ENCODE measurements around the gene RAP2A.

Gene RAP2A

DNA sequence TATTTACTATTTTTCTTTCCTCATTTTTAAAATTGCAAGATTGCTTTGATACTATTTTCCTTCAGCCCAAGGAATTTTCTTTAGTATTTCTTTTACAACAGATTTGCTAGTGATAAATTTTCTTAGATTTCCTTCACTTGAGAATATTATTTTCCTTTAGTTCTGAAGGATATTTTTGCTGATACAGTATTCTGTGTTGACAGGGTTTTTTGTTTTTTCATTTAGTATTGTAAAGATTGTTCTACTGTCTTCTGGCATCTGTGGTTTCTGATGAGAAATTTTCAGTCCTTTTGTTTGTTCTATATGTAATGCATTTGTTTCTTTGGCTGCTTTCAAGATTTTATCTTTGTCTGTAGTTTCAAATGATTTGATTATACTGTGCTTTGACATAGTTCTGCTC lies 20.7 kb downstream of the RAP2A start:
- H3K27ac ChIP-seq: no peak overlapping the region
- no peak for TF ChIP-seq ZFX (IDR thresholded peaks at IDR 0.05)
- TF ChIP-seq, protein P1, sequence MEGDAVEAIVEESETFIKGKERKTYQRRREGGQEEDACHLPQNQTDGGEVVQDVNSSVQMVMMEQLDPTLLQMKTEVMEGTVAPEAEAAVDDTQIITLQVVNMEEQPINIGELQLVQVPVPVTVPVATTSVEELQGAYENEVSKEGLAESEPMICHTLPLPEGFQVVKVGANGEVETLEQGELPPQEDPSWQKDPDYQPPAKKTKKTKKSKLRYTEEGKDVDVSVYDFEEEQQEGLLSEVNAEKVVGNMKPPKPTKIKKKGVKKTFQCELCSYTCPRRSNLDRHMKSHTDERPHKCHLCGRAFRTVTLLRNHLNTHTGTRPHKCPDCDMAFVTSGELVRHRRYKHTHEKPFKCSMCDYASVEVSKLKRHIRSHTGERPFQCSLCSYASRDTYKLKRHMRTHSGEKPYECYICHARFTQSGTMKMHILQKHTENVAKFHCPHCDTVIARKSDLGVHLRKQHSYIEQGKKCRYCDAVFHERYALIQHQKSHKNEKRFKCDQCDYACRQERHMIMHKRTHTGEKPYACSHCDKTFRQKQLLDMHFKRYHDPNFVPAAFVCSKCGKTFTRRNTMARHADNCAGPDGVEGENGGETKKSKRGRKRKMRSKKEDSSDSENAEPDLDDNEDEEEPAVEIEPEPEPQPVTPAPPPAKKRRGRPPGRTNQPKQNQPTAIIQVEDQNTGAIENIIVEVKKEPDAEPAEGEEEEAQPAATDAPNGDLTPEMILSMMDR (conservative IDR thresholded peaks at IDR 0.05): no peak

DNA sequence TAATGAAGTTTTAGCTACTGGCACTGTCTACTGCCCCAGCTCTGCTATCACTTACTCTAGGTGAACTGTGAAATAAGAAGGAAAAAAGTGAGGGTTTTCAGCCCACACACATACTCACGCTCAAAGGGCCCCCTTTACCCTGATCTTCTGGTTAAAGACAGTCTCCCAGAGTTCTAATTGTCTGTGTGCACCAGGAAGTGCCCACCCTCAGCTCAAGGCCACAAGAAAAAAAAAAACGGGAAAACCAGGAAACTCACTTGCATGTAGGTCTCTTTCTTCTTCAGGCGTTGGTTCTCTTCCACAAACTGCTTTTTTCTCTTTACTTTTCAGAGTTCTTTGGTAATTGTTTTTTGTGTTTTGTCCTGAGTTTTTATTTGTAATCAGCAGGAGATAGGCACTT lies 22.1 kb downstream of the RAP2A start:
- no peak overlapping the region for H3K27ac ChIP-seq
- TF ChIP-seq, protein P1 (conservative IDR thresholded peaks at IDR 0.05): no peak
- TF ChIP-seq ZFX (IDR thresholded peaks at IDR 0.05): no peak

DNA sequence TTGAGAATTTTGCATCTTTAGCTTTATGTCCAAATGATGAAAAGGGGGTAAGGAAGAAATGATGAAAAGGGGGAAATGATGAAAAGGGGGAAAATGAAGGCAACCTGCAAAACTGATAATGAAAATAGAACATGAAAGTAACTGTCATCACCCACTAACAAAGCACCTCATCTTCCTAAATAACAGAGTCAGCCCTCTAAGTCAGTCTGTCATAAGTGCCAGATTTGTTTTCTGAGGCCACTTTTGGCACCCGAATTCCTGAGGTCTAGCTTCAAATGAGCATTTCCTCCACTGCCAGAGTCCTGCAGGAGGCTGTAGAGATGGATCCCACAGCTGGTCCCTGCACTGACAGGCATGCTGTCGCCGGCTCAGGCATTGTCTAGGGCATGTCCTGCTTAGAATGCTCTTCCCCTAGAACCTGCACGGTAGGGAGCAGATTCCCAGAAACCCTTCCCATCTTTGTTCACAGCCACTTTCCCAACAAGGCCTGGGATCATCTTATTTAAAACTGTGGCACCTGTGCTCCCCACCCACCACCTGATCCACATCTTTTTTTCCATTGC lies 25.3 kb downstream of the RAP2A start:
- TF ChIP-seq ZFX (IDR thresholded peaks at IDR 0.05): no peak
- TF ChIP-seq, protein P1 (conservative IDR thresholded peaks at IDR 0.05): no peak

DNA sequence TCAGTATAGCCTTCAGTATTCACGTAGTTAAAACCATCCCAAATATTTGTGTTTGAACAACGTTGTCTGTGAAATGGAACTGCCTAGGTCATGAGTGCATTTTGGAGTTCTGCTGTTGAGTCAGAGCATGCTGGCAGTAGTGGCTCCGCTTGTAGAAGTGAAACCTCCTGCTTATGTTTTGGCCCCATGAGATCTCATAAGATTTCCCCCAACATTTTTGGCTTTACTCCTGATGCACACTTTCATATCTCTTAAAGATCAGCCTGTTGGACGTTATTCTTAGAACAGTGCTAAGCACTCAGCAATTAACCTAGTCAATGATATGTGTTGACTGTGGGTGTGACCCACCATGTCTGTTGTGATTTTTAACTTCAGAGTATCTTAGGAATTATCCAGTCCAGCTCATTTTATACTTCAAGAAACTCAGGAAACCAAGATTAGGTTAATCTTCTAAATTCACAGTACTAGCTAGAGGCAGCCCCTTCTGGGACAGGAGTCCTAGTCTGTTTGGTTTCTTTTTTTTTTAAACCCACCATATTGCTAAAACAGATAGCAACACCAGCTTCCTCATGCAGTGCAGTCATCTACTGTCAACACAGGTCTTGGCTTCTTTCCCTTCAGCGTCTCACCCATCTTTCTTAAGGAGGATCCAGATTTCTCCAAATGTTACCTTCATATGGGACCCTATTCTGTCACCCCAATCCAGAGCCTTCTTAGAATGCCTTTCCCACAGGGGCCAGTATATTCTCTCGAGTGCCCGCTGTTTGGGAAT lies 26.2 kb downstream of the RAP2A start:
- TF ChIP-seq, protein P1 (conservative IDR thresholded peaks at IDR 0.05): no peak
- no peak for TF ChIP-seq ZFX (IDR thresholded peaks at IDR 0.05)
- no peak overlapping the region for H3K27ac ChIP-seq

More for the DNA sequence above, 25.3 kb downstream of the RAP2A start:
- H3K27ac ChIP-seq: no peak overlapping the region

DNA sequence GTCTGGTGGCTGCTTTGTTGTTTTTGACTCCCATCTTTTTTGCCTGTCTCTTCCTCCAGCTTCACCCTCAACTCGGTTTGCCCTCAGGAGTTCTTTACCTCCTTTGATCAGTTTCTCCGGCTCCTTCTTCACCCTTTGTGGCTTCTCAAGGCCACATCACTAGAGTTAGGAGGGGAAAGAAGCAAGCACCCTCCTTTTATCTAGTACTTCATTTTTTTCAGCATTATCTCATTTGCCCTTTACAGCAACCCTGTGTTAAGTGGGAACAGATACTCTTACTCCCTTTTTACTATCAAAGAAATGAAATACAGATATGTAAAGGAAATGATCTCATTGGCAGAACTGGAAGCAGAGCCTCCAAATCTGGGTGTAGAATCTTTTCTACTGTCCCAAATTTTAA lies 26.9 kb downstream of the RAP2A start:
- no peak overlapping the region for H3K27ac ChIP-seq
- no peak for TF ChIP-seq ZFX (IDR thresholded peaks at IDR 0.05)
- TF ChIP-seq, protein P1 (conservative IDR thresholded peaks at IDR 0.05): no peak

DNA sequence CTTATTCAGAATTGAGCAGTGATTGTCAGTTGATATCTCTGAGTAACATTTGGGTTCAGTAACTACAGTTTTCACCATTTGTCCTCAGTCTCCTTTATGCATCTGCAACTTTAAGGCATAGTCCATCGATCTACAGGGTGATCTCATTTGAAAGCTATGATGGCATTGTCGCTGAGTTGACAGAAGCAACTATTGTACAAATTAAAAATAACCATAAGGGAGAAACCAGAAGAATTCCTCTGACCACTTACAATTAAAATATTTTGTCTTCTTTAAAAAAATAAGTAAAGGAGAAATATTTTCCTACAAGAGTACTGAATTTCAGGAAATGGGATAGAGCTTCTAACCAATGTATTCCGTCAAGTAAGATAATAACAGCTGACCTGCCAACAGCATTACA lies 30.6 kb downstream of the RAP2A start:
- no peak overlapping the region for H3K27ac ChIP-seq
- TF ChIP-seq ZFX (IDR thresholded peaks at IDR 0.05): no peak
- TF ChIP-seq, protein P1 (conservative IDR thresholded peaks at IDR 0.05): no peak

DNA sequence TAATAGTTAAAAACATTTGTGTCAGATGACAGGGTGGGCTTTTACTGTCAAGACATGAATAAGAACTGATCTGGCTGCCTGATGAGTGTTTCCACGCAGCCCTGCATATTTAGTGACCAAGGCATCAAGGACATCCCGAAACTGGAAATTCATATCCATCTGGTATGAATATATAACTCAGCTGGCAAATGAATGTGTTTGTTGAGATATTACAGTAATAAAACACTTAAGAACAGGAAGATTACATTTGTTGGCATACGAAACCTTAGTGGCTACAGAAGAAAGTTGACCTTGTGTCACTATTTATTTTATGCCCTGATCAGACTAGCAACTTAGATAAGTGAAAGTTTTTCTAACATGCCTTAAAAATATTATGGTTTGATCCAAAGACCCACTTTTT lies 32.8 kb downstream of the RAP2A start:
- no peak overlapping the region for H3K27ac ChIP-seq
- no peak for TF ChIP-seq ZFX (IDR thresholded peaks at IDR 0.05)
- TF ChIP-seq, protein P1 (conservative IDR thresholded peaks at IDR 0.05): no peak

Measured in C4-2B (cell line).